ENCODE measurements around the gene ELL2. TPM values are rescaled to one million over a fixed set of nuclear protein-coding genes. Genes with fewer than 3 reads are reported as not detected.

ELL2 gene
- polyA plus RNA-seq, 3 donors, result 3.1 to 8.1 (median 5.8) TPM

GRCh38 chr5:96000308-96000707 is 38.7 kb upstream of the ELL2 start:
- Histone ChIP-seq H3K27me3 (ENCODE audit: control insufficient read depth in 2 of 2, insufficient read depth in 2 of 2, low read length in 2 of 2) (no peaks in the 10 kb centered on the region), H3K9me3 (replicated peaks in 1 of 2; ENCODE audit: control insufficient read depth in 1 of 2, insufficient read depth in 1 of 2, low read length in 2 of 2) (no peaks in the 10 kb centered on the region), H3K4me3 (replicated peaks in 1 of 3; ENCODE audit: low read depth in 2 of 3, low read length in 3 of 3) (no peak overlapping the region), H3K36me3 (replicated peaks in 1 of 2; ENCODE audit: control insufficient read depth in 1 of 2, insufficient read depth in 2 of 2, low read length in 2 of 2) (no peaks in the 10 kb centered on the region), H3K4me2 (replicated peaks; ENCODE audit: extremely low read depth, low read length, poor library complexity, severe bottlenecking) (no peak overlapping the region), H3K9ac (ENCODE audit: insufficient read depth, low read length, poor library complexity, severe bottlenecking) (no peak overlapping the region), H3K79me2 (ENCODE audit: insufficient read depth, low read length) (no peaks in the 10 kb centered on the region), H4K20me1 (ENCODE audit: insufficient read depth, low read length) (no peaks in the 10 kb centered on the region), H2AFZ (ENCODE audit: insufficient read depth, low read depth, low read length, poor library complexity, severe bottlenecking) (no peak overlapping the region), H3K4me1 (ENCODE audit: control insufficient read depth in 1 of 2, insufficient read depth in 2 of 2, low read length in 2 of 2) (no peaks in the 10 kb centered on the region), H3K27ac (ENCODE audit: low read depth in 1 of 2, low read length in 2 of 2) (no peak overlapping the region)
- Mint-ChIP-seq H3K4me3 (no peak overlapping the region), H3K4me1 (no peaks in the 10 kb centered on the region), H3K9me3 (peaks cover 0 to 2% (median 0%) of the 10 kb centered on the region in 7 donors), H3K27me3 (ENCODE audit: low read depth in 3 of 3) (peaks cover 0 to 2% (median 0%) of the 10 kb centered on the region in 3 donors), H3K27ac (no peak overlapping the region), H3K36me3 (no peaks in the 10 kb centered on the region)
- TF ChIP-seq CTCF (IDR thresholded peaks at IDR 0.05), result no peak
- no peak for DNase-seq
- intact Hi-C loops (cut with micrococcal nuclease), result no loop called here
- 100% methylated on average over 3 of the region's 3 CpGs for WGBS (ENCODE audit: insufficient coverage)

GRCh38 chr5:95996904-95997723 is 35.5 kb upstream of the ELL2 start:
- H3K4me1 Mint-ChIP-seq, result no peaks in the 10 kb centered on the region
- no peak overlapping the region for H3K27ac ChIP-seq (ENCODE audit: low read depth in 1 of 2, low read length in 2 of 2)
- intact Hi-C loops (cut with micrococcal nuclease), result no loop called here
- H3K9me3 ChIP-seq (replicated peaks in 1 of 2; ENCODE audit: control insufficient read depth in 1 of 2, insufficient read depth in 1 of 2, low read length in 2 of 2), result no peaks in the 10 kb centered on the region
- no peaks in the 10 kb centered on the region for H3K79me2 ChIP-seq (ENCODE audit: insufficient read depth, low read length)
- no peaks in the 10 kb centered on the region for H4K20me1 ChIP-seq (ENCODE audit: insufficient read depth, low read length)
- DNase-seq, result no peak
- no peak overlapping the region for H3K27ac Mint-ChIP-seq
- H3K9me3 Mint-ChIP-seq, result peaks cover 0 to 2% (median 0%) of the 10 kb centered on the region in 7 donors
- no peak overlapping the region for H3K9ac ChIP-seq (ENCODE audit: insufficient read depth, low read length, poor library complexity, severe bottlenecking)
- H3K4me3 ChIP-seq (replicated peaks in 1 of 3; ENCODE audit: low read depth in 2 of 3, low read length in 3 of 3), result no peak overlapping the region
- H3K4me2 ChIP-seq (replicated peaks; ENCODE audit: extremely low read depth, low read length, poor library complexity, severe bottlenecking), result no peak overlapping the region
- H3K4me1 ChIP-seq (ENCODE audit: control insufficient read depth in 1 of 2, insufficient read depth in 2 of 2, low read length in 2 of 2), result no peaks in the 10 kb centered on the region
- peaks cover 0 to 2% (median 0%) of the 10 kb centered on the region in 3 donors for H3K27me3 Mint-ChIP-seq (ENCODE audit: low read depth in 3 of 3)
- no peaks in the 10 kb centered on the region for H3K27me3 ChIP-seq (ENCODE audit: control insufficient read depth in 2 of 2, insufficient read depth in 2 of 2, low read length in 2 of 2)
- no peak overlapping the region for H2AFZ ChIP-seq (ENCODE audit: insufficient read depth, low read depth, low read length, poor library complexity, severe bottlenecking)
- H3K36me3 ChIP-seq (replicated peaks in 1 of 2; ENCODE audit: control insufficient read depth in 1 of 2, insufficient read depth in 2 of 2, low read length in 2 of 2), result no peaks in the 10 kb centered on the region
- H3K36me3 Mint-ChIP-seq, result no peaks in the 10 kb centered on the region
- H3K4me3 Mint-ChIP-seq, result no peak overlapping the region
- no peak for TF ChIP-seq CTCF (IDR thresholded peaks at IDR 0.05)
